Esophagus squamous epithelium (tissue), 5 donors: ENCODE measurements around the gene CNTNAP2. TPM values are rescaled to one million over a fixed set of nuclear protein-coding genes. Genes with fewer than 3 reads are reported as not detected.

Experiments used
- DNase-seq: peaks from one replicate; lab custom pipeline; 2025; lab: John Stamatoyannopoulos, UW
- H3K27ac ChIP-seq, 4 donors: fragments of 200-600 bp; sonication (generic); one replicate each; pipeline ENCODE4 v1.5.1; 2016 to 2019; ENCODE audit warnings: mild to moderate bottlenecking in 1 of 4
- H3K27me3 ChIP-seq, 4 donors: fragments of 200-600 bp; sonication (generic); 1 replicate in 3 of 4; 2 replicates in 1 of 4; pipeline versions ENCODE4 v1.5.1 to v1.6.0; 2017 to 2021; ENCODE audit warnings: antibody characterized with exemption in 1 of 4
- H3K36me3 ChIP-seq, 3 donors: fragments of 200-600 bp; sonication (generic); one replicate each; pipeline ENCODE4 v1.5.1; 2016 to 2019
- H3K4me1 ChIP-seq, 3 donors: fragments of 200-600 bp; sonication (generic); one replicate each; pipeline ENCODE4 v1.5.1; 2017 to 2019
- H3K4me3 ChIP-seq, 4 donors: fragments of 200-600 bp; sonication (generic); 1 replicate in 3 of 4; 2 replicates in 1 of 4; pipeline ENCODE4 v1.5.1; 2016 to 2019; ENCODE audit warnings: mild to moderate bottlenecking in 2 of 4, moderate library complexity in 1 of 4
- H3K9me3 ChIP-seq, 3 donors: fragments of 200-600 bp; sonication (generic); one replicate each; pipeline ENCODE4 v1.5.1; 2016 to 2019
- CTCF ChIP-seq, 6 experiments: fragments of 450-650 bp in 4 of 6; fragments of 200-600 bp in 2 of 6; sonication (generic) in 2 of 6; IDR thresholded peaks; one replicate each; pipeline ENCODE4 v1.5.1; 2016 to 2019; ENCODE audit warnings: antibody characterized with exemption in 6 of 6, mild to moderate bottlenecking in 4 of 6, moderate library complexity in 4 of 6
- POLR2A ChIP-seq, 4 donors: fragments of 450-650 bp; IDR thresholded peaks; one replicate each; pipeline ENCODE4 v1.6.1; 2017; ENCODE audit warnings: antibody characterized with exemption in 4 of 4, mild to moderate bottlenecking in 4 of 4, moderate library complexity in 3 of 4
- WGBS, 2 donors: methylation state at CpG; one replicate each; pipeline ENCODE4 v1.1.5; 2018; 5-methylcytosine and 5-hydroxymethylcytosine counted together
- intact Hi-C: fragments of 100-400 bp; cut with DNase I; formaldehyde crosslinking; loops from one replicate; pipeline ENCODE4 v1.15.0; 2022
- total RNA-seq, 4 donors: library from RNA; depleted of rRNA; stranded (reverse); fragments of >200 nt; gene quantifications; one replicate each; pipeline ENCODE4 v1.1.0, GENCODE V29; 2016
- donor health status: DM: yes; HTN: yes; CAD: no.

The CNTNAP2 gene
- total RNA-seq, 4 donors from 2014 or later, result 0.95 to 2.3 (median 1.2) TPM

GRCh38 chr7:147513451-147513850, 1396.8 kb downstream of the CNTNAP2 start:
- DNase-seq, result no peak
- no peaks in the 10 kb centered on the region for H3K36me3 ChIP-seq

GRCh38 chr7:147516391-147516790, 1399.8 kb downstream of the CNTNAP2 start:
- Histone ChIP-seq H3K27me3 (no peaks in the 10 kb centered on the region), H3K9me3 (no peaks in the 10 kb centered on the region), H3K27ac (no peak overlapping the region), H3K4me3 (no peak overlapping the region), H3K36me3 (no peaks in the 10 kb centered on the region), H3K4me1 (no peaks in the 10 kb centered on the region)
- TF ChIP-seq CTCF (IDR thresholded peaks at IDR 0.05) (no peak), POLR2A (IDR thresholded peaks at IDR 0.05) (no peak)
- intact Hi-C loops, result no loop called here
- DNase-seq, result no peak
- 81 to 92% methylated on average over 2 of the region's 2 CpGs for WGBS, 2 donors

More at GRCh38 chr7:147513451-147513850, 1396.8 kb downstream of the CNTNAP2 start:
- 52 to 58% methylated on average over 3 to 4 of the region's 4 CpGs for WGBS, 2 donors
- TF ChIP-seq POLR2A (IDR thresholded peaks at IDR 0.05), result no peak
- no peak for TF ChIP-seq CTCF (IDR thresholded peaks at IDR 0.05)
- H3K9me3 ChIP-seq, result no peaks in the 10 kb centered on the region
- no peaks in the 10 kb centered on the region for H3K27me3 ChIP-seq
- intact Hi-C loops, result no loop called here
- H3K4me1 ChIP-seq, result no peaks in the 10 kb centered on the region
- H3K4me3 ChIP-seq, result no peak overlapping the region
- H3K27ac ChIP-seq, result no peak overlapping the region

- intact Hi-C loops, result no loop called here
- no peak for TF ChIP-seq POLR2A (IDR thresholded peaks at IDR 0.05)
- TF ChIP-seq CTCF (IDR thresholded peaks at IDR 0.05), result no peak
- Histone ChIP-seq H3K9me3 (no peaks in the 10 kb centered on the region), H3K27ac (no peak overlapping the region), H3K36me3 (no peaks in the 10 kb centered on the region), H3K4me3 (no peak overlapping the region), H3K4me1 (no peaks in the 10 kb centered on the region), H3K27me3 (no peaks in the 10 kb centered on the region)
- DNase-seq, result no peak
- 55 to 61% methylated on average over 6 of the region's 6 CpGs for WGBS, 2 donors
These were observed 1402.5 kb downstream of the CNTNAP2 start for GRCh38 chr7:147519062-147519461.

- no peak for DNase-seq
- no peaks in the 10 kb centered on the region for H3K36me3 ChIP-seq
- no peaks in the 10 kb centered on the region for H3K9me3 ChIP-seq
- intact Hi-C loops, result no loop called here
- no peaks in the 10 kb centered on the region for H3K4me1 ChIP-seq
- no peak overlapping the region for H3K4me3 ChIP-seq
- H3K27ac ChIP-seq, result no peak overlapping the region
- TF ChIP-seq POLR2A (IDR thresholded peaks at IDR 0.05), result no peak
- TF ChIP-seq CTCF (IDR thresholded peaks at IDR 0.05), result no peak
- no peaks in the 10 kb centered on the region for H3K27me3 ChIP-seq
- WGBS, 2 donors, result 65 to 71% methylated on average over 7 of the region's 7 CpGs
These were observed 1406.5 kb downstream of the CNTNAP2 start for GRCh38 chr7:147523056-147523455.

- DNase-seq, result no peak
- Histone ChIP-seq H3K27me3 (no peaks in the 10 kb centered on the region), H3K27ac (no peak overlapping the region), H3K36me3 (no peaks in the 10 kb centered on the region), H3K9me3 (no peaks in the 10 kb centered on the region), H3K4me3 (no peak overlapping the region), H3K4me1 (no peaks in the 10 kb centered on the region)
- intact Hi-C loops, result no loop called here
- WGBS, 2 donors, result 37 to 44% methylated on average over 3 of the region's 3 CpGs
- TF ChIP-seq CTCF (IDR thresholded peaks at IDR 0.05) (no peak), POLR2A (IDR thresholded peaks at IDR 0.05) (no peak)
These were observed 1408.2 kb downstream of the CNTNAP2 start for GRCh38 chr7:147524726-147525250.
